B cell (primary cell): Measurements from ENCODE around the gene SLC2A1.

Experiments used
- EZH2 ChIP-seq: IDR thresholded peaks from 2 replicates; pipeline ENCODE4 v1.6.1; 2012; ENCODE audit warnings: borderline replicate concordance, low read depth, mild to moderate bottlenecking, moderate library complexity, low read length; ENCODE audit not compliant: insufficient read depth, poor library complexity, severe bottlenecking
- TF ChIP-seq, protein P1 (sequence below): fragments of 200-600 bp; IDR thresholded peaks from one replicate; pipeline ENCODE4 v1.8.0; 2022; ENCODE audit warnings: antibody characterized with exemption, mild to moderate bottlenecking

DNA sequence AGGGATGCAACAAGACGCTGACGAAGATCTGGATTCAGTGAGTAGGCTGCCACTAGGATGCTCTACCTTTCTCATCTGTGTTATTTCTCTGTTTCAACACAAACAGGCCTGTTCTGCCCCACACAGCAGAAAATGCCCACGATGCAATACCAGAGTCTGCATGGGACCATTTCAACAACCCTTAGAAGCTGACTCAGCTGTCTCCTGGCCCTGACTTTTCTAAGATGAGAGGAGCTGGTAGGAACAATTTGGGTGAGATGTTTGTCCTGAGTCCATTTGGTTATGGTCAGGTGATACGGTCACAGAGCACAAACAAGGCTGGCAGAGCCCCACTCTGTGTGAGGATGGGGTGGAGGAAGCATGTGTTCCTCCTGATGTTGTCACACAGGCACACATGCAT lies 11.5 kb upstream of the SLC2A1 start:
- TF ChIP-seq, protein P1, sequence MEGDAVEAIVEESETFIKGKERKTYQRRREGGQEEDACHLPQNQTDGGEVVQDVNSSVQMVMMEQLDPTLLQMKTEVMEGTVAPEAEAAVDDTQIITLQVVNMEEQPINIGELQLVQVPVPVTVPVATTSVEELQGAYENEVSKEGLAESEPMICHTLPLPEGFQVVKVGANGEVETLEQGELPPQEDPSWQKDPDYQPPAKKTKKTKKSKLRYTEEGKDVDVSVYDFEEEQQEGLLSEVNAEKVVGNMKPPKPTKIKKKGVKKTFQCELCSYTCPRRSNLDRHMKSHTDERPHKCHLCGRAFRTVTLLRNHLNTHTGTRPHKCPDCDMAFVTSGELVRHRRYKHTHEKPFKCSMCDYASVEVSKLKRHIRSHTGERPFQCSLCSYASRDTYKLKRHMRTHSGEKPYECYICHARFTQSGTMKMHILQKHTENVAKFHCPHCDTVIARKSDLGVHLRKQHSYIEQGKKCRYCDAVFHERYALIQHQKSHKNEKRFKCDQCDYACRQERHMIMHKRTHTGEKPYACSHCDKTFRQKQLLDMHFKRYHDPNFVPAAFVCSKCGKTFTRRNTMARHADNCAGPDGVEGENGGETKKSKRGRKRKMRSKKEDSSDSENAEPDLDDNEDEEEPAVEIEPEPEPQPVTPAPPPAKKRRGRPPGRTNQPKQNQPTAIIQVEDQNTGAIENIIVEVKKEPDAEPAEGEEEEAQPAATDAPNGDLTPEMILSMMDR: no peak
- no peak for TF ChIP-seq EZH2
